HCT116 (cell line): ENCODE data around the gene PTPN7. TPM values are rescaled to one million over a fixed set of nuclear protein-coding genes. Genes with fewer than 3 reads are reported as not detected.

Source experiments
- ATAC-seq: fragments of 200-7000 bp; cut with Tn5 transposase; 2 replicates; pipeline ENCODE4 v1.9.1; 2020; ENCODE audit warnings: mild to moderate bottlenecking, moderate library complexity
- BruUV-seq: library from RNA; stranded (reverse); fragments of 400-500 nt; replicated peaks from 2 replicates; lab custom pipeline; 2021; lab: Mats Ljungman, UMichigan
- CTCF ChIA-PET: fragments of 300-600 bp; sonication (Branson Sonifier 250); formaldehyde crosslinking; loops from one replicate; lab custom pipeline; 2021; ENCODE audit warnings: antibody characterized with exemption; lab: Charles Lee
- POLR2A ChIA-PET: fragments of 300-600, 350-600 bp; sonication (Branson Sonifier 250); formaldehyde crosslinking; loops from one replicate; lab custom pipeline; 2021; ENCODE audit warnings: antibody characterized with exemption; lab: Charles Lee
- RAD21 ChIA-PET, 2 experiments: fragments of 300-600 bp; sonication (Branson Sonifier 250); formaldehyde crosslinking; loops; one replicate each; lab custom pipeline; 2023; ENCODE audit warnings: low total read pairs in 2 of 2; ENCODE audit not compliant: uncharacterized antibody in 2 of 2, unreplicated experiment in 2 of 2, low non-redundant PET in 1 of 2; lab: Charles Lee
- DNase-seq: peaks from one replicate; pipeline ENCODE4 v3.0.0-alpha.2; 2010; ENCODE audit warnings: low read depth, low spot score
- H2AFZ ChIP-seq: fragments of 200-600 bp; shearing (Covaris generic), sonication (generic); 2 replicates; pipeline ENCODE4 v1.6.1; 2017; ENCODE audit warnings: low read depth, mixed run types, mixed read lengths, antibody characterized with exemption, low read length; ENCODE audit not compliant: poor library complexity, severe bottlenecking
- H3K27ac ChIP-seq: 2 replicates; pipeline ENCODE4 v1.5.1; 2012; ENCODE audit warnings: low read depth, low read length
- H3K27me3 ChIP-seq: fragments of 200-600 bp; sonication (generic); 2 replicates; pipeline ENCODE4 v1.6.1; 2016; ENCODE audit warnings: mixed run types, low read length, mixed read lengths; ENCODE audit not compliant: insufficient read depth
- H3K36me3 ChIP-seq, 2 experiments: fragments of 200-500 bp in 1 of 2; fragments of 200-600 bp in 1 of 2; sonication (Bioruptor generic) in 1 of 2; sonication (generic) in 1 of 2; 2 replicates each; pipeline versions ENCODE4 v1.5.1 to v1.6.1; 2014 to 2016; ENCODE audit warnings: low read length in 2 of 2, inconsistent platforms in 1 of 2, mixed read lengths in 1 of 2, mixed run types in 1 of 2; ENCODE audit not compliant: insufficient read depth in 2 of 2, control insufficient read depth in 1 of 2
- H3K4me1 ChIP-seq, 2 experiments: fragments of 200-600 bp in 1 of 2; sonication (generic) in 1 of 2; 2 replicates each; pipeline versions ENCODE4 v1.5.1 to v1.6.1; 2012 to 2017; ENCODE audit warnings: low read length in 2 of 2, inconsistent platforms in 1 of 2, mild to moderate bottlenecking in 1 of 2, mixed read lengths in 1 of 2, mixed run types in 1 of 2, moderate library complexity in 1 of 2; ENCODE audit not compliant: insufficient read depth in 2 of 2, control insufficient read depth in 1 of 2
- H3K4me2 ChIP-seq: fragments of 200-600 bp; sonication (generic); 2 replicates; pipeline ENCODE4 v1.6.1; 2017; ENCODE audit warnings: mixed run types, low read length, mixed read lengths
- H3K4me3 ChIP-seq, 2 experiments: fragments of 200-600 bp in 1 of 2; sonication (generic) in 1 of 2; replicated peaks in 1 of 2; 2 replicates each; pipeline ENCODE4 v1.5.1; 2011 to 2016; ENCODE audit warnings: low read length in 2 of 2, control low read depth in 1 of 2, low read depth in 1 of 2, mild to moderate bottlenecking in 1 of 2, mixed read lengths in 1 of 2, mixed run types in 1 of 2
- H3K79me2 ChIP-seq: fragments of 200-600 bp; sonication (generic); 2 replicates; pipeline ENCODE4 v1.6.1; 2017; ENCODE audit warnings: mild to moderate bottlenecking, mixed run types, low read length, moderate library complexity, mixed read lengths; ENCODE audit not compliant: insufficient read depth
- H3K9ac ChIP-seq: fragments of 200-600 bp; sonication (generic); 2 replicates; pipeline ENCODE4 v1.6.1; 2016; ENCODE audit warnings: low read length, mixed read lengths
- H3K9me2 ChIP-seq: fragments of 200-600 bp; sonication (generic), shearing (Covaris generic); 2 replicates; pipeline ENCODE4 v1.6.1; 2017; ENCODE audit warnings: mixed run types, mild to moderate bottlenecking, moderate library complexity; ENCODE audit not compliant: insufficient read depth
- H3K9me3 ChIP-seq, 2 experiments: fragments of 200-500 bp in 1 of 2; fragments of 200-600 bp in 1 of 2; sonication (Bioruptor generic) in 1 of 2; sonication (generic) in 1 of 2; 2 replicates each; pipeline ENCODE4 v1.6.1; 2014 to 2017; ENCODE audit warnings: low read length in 2 of 2, mixed read lengths in 2 of 2, inconsistent platforms in 1 of 2, low read depth in 1 of 2, mild to moderate bottlenecking in 1 of 2, mixed run types in 1 of 2, moderate library complexity in 1 of 2; ENCODE audit not compliant: control insufficient read depth in 1 of 2, insufficient read depth in 1 of 2
- H4K20me1 ChIP-seq: fragments of 200-600 bp; sonication (generic), shearing (Covaris generic); 2 replicates; pipeline ENCODE4 v1.6.1; 2017; ENCODE audit warnings: mixed run types, mild to moderate bottlenecking, moderate library complexity; ENCODE audit not compliant: insufficient read depth
- ATF3 ChIP-seq: IDR thresholded peaks from 2 replicates; pipeline ENCODE4 v1.6.1; 2012
- CBX3 ChIP-seq: IDR thresholded peaks from 2 replicates; pipeline ENCODE4 v1.6.1; 2012; ENCODE audit warnings: low read depth
- CEBPB ChIP-seq: IDR thresholded peaks from 2 replicates; pipeline ENCODE4 v1.6.1; 2012; ENCODE audit warnings: low read depth
- CTCF ChIP-seq, 3 experiments: fragments of 200-600 bp in 1 of 3; sonication (generic) in 1 of 3; IDR thresholded peaks in 2 of 3; conservative IDR thresholded peaks in 1 of 3; 2 replicates each; pipeline ENCODE4 v1.5.1; 2012 to 2017; ENCODE audit warnings: low read depth in 2 of 3, low read length in 2 of 3, antibody characterized with exemption in 1 of 3, borderline replicate concordance in 1 of 3, control low read depth in 1 of 3, mild to moderate bottlenecking in 1 of 3, mixed read lengths in 1 of 3, mixed run types in 1 of 3, moderate library complexity in 1 of 3; ENCODE audit not compliant: insufficient read depth in 1 of 3
- EGR1 ChIP-seq: IDR thresholded peaks from 2 replicates; pipeline ENCODE4 v1.6.1; 2012; ENCODE audit warnings: low read depth
- ELF1 ChIP-seq: IDR thresholded peaks from 2 replicates; pipeline ENCODE4 v1.6.1; 2012; ENCODE audit warnings: low read depth, borderline replicate concordance
- EZH2 ChIP-seq: fragments of 200-600 bp; sonication (generic); IDR thresholded peaks from 2 replicates; pipeline ENCODE4 v1.6.1; 2017; ENCODE audit warnings: antibody characterized with exemption, mixed run types
- EZH2phosphoT487 ChIP-seq: fragments of 200-600 bp; IDR thresholded peaks from 2 replicates; pipeline ENCODE4 v1.6.1; 2018; ENCODE audit warnings: antibody characterized with exemption, borderline replicate concordance
- JUND ChIP-seq: IDR thresholded peaks from 2 replicates; pipeline ENCODE4 v1.6.1; 2012
- MAX ChIP-seq: IDR thresholded peaks from 2 replicates; pipeline ENCODE4 v1.6.1; 2012
- POLR2A ChIP-seq: IDR thresholded peaks from 2 replicates; pipeline ENCODE4 v1.7.0; 2011; ENCODE audit warnings: borderline replicate concordance; ENCODE audit not compliant: insufficient read depth, insufficient read length; ENCODE audit errors: extremely low read depth
- POLR2AphosphoS5 ChIP-seq: IDR thresholded peaks from 2 replicates; pipeline ENCODE4 v1.6.1; 2011; ENCODE audit warnings: mild to moderate bottlenecking, low read depth, low read length, moderate library complexity
- RAD21 ChIP-seq: IDR thresholded peaks from 2 replicates; pipeline ENCODE4 v1.6.1; 2012; ENCODE audit warnings: low read depth, mild to moderate bottlenecking
- SIN3A ChIP-seq: IDR thresholded peaks from 2 replicates; pipeline ENCODE4 v1.6.1; 2012; ENCODE audit warnings: low read depth
- SP1 ChIP-seq: IDR thresholded peaks from 2 replicates; pipeline ENCODE4 v1.6.1; 2012; ENCODE audit warnings: low read depth
- SRF ChIP-seq: IDR thresholded peaks from 2 replicates; pipeline ENCODE4 v1.6.1; 2012; ENCODE audit warnings: low read depth
- YY1 ChIP-seq: IDR thresholded peaks from 2 replicates; pipeline ENCODE4 v1.6.1; 2011; ENCODE audit warnings: low read length, low read depth, moderate library complexity, mild to moderate bottlenecking; ENCODE audit not compliant: insufficient replicate concordance; ENCODE audit errors: extremely low read depth
- ZFX ChIP-seq: fragments of 450-650 bp; IDR thresholded peaks from 2 replicates; pipeline ENCODE4 v1.6.1; 2017
- ZNF274 ChIP-seq: fragments of 200-500 bp; sonication (Bioruptor generic); IDR thresholded peaks from 2 replicates; pipeline ENCODE4 v1.6.1; 2014; ENCODE audit warnings: mild to moderate bottlenecking, low read depth, low read length, inconsistent platforms
- intact Hi-C: fragments of 100-400 bp; cut with micrococcal nuclease; formaldehyde crosslinking; loops from 2 replicates; pipeline ENCODE4 v1.10.0; 2022
- total RNA-seq: library from RNA; stranded (reverse); gene quantifications from one replicate; pipeline ENCODE4 v1.2.1, GENCODE V29; 2021; ENCODE audit not compliant: unreplicated experiment
- TF ChIP-seq, protein P1 (sequence below): IDR thresholded peaks from 2 replicates; pipeline ENCODE4 v1.6.1; 2012; ENCODE audit warnings: low read depth

Gene PTPN7
- total RNA-seq, 1 experiment from 2014 or later = 0.76 TPM

DNA sequence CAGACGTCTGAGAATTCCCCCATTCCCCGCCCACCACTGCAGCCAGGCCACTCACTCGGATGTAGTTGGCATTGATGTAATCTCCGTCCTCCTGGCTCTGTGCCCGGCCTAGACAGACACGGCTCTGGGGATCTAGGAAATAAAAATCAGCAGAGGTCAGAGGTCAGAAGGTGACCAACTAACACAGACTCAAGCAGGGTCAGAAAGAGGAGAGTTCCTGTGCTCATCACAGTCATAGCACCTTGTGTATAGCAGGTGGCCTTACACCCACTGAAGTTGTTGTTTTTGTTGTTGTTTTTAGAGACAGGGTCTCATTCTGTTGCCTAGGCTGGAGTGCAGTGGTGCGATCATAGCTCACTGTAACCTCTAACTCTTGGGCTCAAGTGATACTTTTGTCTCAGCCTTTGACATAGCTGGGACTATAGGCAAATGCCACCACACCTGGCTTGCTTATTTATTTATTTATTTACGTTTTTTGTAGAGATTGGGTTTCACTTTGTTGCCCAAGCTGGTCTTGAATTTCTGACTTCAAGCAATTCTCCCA lies 4.9 kb downstream of the PTPN7 start (continued):
- TF ChIP-seq RAD21 = no peak
- no peak for TF ChIP-seq EZH2phosphoT487
- no peak for TF ChIP-seq CBX3
- no peak for TF ChIP-seq EZH2

- no peaks in the 10 kb centered on the region for H3K9me2 ChIP-seq
- H3K79me2 ChIP-seq = no peaks in the 10 kb centered on the region
- ATAC-seq (peak; percentile 94), DNase-seq (peak; percentile 76)
- BruUV-seq = no TSS peak
- no peaks in the 10 kb centered on the region for H3K36me3 ChIP-seq
- H3K4me3 ChIP-seq = no peak overlapping the region
- no peaks in the 10 kb centered on the region for H3K27me3 ChIP-seq
- ChIA-PET POLR2A (interaction anchor here (0.6 to 1.4 kb wide), 3 partner anchors 12 to 200 kb away, joined by 3 to 7 read pairs (median 4); partner anchors contain the start of gene ELF3), RAD21 (no interaction called here), CTCF (interaction anchor here (0.6 to 2.4 kb wide), 25 partner anchors 8 to 1620 kb away, joined by 3 to 13 read pairs (median 4); partner anchors contain the start of genes ARL8A, ELF3, GPR37L1 and LGR6)
- peak overlapping the region; percentile 52 for H3K4me2 ChIP-seq
- intact Hi-C loops = no loop called here
- H2AFZ ChIP-seq = peak overlapping the region; percentile 76
- peaks cover 10 to 16% of the 10 kb centered on the region in 2 experiments; a peak in 3 of 4 replicates for H3K4me1 ChIP-seq
- H4K20me1 ChIP-seq = no peaks in the 10 kb centered on the region
- H3K9me3 ChIP-seq = no peaks in the 10 kb centered on the region
- H3K27ac ChIP-seq = no peak overlapping the region
- peak overlapping the region; percentile 15; the same call in 1 of the 2 replicates for H3K9ac ChIP-seq
- TF ChIP-seq JUND = no peak
- no peak for TF ChIP-seq SIN3A
- TF ChIP-seq POLR2A = no peak
- TF ChIP-seq POLR2AphosphoS5 = peak; percentile 10; the same call in 1 of the 2 replicates
- peak; percentile 53 to 82 (median 70); a peak in 5 of 6 replicates for TF ChIP-seq CTCF (IDR thresholded peaks at IDR 0.05 in 2 of 3, conservative IDR thresholded peaks at IDR 0.05 in 1 of 3; ENCODE audit: borderline replicate concordance in 1 of 3, insufficient read depth in 1 of 3, low read depth in 2 of 3, low read length in 2 of 3)
- peak; percentile 46 for TF ChIP-seq YY1
- TF ChIP-seq, protein P1, sequence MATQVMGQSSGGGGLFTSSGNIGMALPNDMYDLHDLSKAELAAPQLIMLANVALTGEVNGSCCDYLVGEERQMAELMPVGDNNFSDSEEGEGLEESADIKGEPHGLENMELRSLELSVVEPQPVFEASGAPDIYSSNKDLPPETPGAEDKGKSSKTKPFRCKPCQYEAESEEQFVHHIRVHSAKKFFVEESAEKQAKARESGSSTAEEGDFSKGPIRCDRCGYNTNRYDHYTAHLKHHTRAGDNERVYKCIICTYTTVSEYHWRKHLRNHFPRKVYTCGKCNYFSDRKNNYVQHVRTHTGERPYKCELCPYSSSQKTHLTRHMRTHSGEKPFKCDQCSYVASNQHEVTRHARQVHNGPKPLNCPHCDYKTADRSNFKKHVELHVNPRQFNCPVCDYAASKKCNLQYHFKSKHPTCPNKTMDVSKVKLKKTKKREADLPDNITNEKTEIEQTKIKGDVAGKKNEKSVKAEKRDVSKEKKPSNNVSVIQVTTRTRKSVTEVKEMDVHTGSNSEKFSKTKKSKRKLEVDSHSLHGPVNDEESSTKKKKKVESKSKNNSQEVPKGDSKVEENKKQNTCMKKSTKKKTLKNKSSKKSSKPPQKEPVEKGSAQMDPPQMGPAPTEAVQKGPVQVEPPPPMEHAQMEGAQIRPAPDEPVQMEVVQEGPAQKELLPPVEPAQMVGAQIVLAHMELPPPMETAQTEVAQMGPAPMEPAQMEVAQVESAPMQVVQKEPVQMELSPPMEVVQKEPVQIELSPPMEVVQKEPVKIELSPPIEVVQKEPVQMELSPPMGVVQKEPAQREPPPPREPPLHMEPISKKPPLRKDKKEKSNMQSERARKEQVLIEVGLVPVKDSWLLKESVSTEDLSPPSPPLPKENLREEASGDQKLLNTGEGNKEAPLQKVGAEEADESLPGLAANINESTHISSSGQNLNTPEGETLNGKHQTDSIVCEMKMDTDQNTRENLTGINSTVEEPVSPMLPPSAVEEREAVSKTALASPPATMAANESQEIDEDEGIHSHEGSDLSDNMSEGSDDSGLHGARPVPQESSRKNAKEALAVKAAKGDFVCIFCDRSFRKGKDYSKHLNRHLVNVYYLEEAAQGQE = no peak
- no peak for TF ChIP-seq SRF
- TF ChIP-seq EGR1 = no peak
- peak; percentile 64 for TF ChIP-seq RAD21
- no peak for TF ChIP-seq ZFX
- TF ChIP-seq EZH2phosphoT487 = no peak
- TF ChIP-seq CEBPB = no peak
- no peak for TF ChIP-seq EZH2
- no peak for TF ChIP-seq SP1
- TF ChIP-seq ZNF274 = no peak
- TF ChIP-seq MAX = no peak; the same call in 1 of the 2 replicates
- no peak for TF ChIP-seq ELF1
- TF ChIP-seq ATF3 = no peak
These were observed 5.5 kb downstream of the PTPN7 start for GRCh38 chr1:202154766-202155477.
